HG02938 (cell line): ENCODE measurements around the gene ITSN1.

ENCODE experiments used
- ATAC-seq: cut with Tn5 transposase; IDR thresholded peaks from one replicate; pipeline ENCODE4 v1.9.1; 2021; ENCODE audit warnings: mild to moderate bottlenecking, moderate library complexity; ENCODE audit not compliant: unreplicated experiment

The ITSN1 gene

DNA sequence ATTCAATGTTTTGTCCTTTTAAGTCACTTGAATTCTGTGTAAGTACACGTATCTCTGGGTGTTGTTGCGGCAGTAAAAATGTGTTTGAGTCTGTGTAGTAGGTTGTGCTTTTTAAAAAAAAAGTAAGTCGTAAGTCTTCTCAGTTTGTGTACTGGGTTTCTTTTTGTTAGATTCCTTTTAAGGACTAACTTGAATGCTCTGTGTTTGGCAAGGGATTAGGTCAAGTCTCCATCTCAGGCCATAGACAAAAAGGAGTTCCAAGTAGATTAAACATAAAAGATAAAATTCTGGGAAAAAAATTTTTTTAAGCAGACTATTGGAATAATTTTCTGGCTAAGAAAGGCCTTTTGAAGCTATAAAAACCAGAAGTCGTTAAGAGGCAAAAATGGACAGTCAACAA is 160.2 kb downstream of the ITSN1 start:
- no peak for ATAC-seq

DNA sequence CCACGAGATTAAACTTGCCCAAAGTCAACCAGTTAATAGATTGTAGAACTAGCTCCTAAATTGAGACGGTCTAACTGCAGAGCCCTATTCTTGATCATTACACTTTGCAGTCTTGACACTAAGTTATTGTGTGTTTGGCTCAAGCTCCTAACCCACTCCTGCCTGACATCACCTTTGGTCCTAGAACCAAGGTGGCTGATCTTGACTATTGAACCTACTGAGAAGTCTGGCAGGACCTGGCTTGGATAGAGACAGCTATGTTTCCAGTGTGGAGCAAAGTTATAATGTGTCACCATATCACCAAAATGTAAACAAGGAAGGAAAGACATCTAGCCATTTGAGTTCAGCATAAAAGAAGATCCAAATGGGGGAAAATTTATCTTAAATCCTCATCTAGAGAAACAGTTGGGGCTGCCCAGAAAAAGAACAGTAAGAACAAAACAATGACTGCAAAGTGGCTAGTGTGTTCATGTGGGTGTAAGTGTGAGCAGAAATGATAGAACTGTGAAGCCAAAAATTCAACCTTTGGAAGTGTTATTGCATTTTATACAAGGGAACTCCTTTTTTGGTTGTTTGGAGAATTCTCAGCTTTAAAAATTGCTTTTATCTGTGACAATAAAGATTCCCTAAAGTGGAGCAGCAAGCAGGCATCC is 166.5 kb downstream of the ITSN1 start:
- ATAC-seq: no peak

DNA sequence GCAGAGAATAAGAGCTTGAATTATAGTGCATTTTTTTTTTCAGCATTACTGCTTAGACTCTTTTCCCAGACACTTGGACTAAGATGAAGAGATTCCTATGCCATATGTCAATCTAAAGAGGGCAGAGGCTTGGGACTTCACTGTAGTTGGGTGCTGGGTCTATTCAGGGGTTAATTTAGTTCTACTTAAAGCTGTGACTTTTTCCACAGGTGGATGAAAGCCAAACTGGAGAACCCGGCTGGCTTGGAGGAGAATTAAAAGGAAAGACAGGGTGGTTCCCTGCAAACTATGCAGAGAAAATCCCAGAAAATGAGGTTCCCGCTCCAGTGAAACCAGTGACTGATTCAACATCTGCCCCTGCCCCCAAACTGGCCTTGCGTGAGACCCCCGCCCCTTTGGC is 168.5 kb downstream of the ITSN1 start:
- ATAC-seq: no peak

DNA sequence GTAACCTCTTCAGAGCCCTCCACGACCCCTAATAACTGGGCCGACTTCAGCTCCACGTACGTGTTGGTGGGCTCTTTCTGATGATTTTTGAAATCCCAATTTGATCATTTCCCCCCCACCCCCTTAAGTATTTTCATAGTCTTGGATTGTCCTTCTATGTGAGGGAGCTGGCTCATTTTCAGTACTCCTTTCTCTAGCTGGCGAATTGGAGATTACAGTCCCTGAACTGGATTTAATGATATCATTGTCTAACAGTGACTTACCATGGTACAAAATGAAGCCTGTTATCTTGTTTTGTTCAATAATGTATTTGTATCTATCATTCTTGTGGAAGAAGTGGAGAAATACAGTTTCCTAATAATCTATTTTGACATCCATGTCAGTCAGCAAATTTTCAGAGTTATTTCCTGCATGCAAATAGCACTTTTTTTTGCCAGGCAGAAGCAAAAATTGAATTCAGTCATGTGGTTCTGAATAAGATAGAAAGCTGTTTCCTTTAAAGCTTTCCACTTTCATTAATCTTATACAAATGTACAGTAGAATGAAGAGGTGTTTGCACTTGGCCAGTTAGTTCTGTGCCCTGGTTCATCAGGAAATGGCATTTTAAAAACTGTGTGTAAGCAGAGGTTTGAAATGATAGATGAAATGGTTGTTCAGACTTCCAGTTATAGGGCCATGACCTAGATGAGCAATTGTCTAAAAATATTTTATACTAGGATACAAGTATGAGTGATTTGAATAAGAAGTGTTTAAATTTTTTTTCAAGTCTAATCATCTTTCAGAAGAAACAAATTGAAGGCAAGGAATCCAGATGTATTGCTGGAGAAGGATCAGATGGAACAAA is 169.1 kb downstream of the ITSN1 start:
- no peak for ATAC-seq

DNA sequence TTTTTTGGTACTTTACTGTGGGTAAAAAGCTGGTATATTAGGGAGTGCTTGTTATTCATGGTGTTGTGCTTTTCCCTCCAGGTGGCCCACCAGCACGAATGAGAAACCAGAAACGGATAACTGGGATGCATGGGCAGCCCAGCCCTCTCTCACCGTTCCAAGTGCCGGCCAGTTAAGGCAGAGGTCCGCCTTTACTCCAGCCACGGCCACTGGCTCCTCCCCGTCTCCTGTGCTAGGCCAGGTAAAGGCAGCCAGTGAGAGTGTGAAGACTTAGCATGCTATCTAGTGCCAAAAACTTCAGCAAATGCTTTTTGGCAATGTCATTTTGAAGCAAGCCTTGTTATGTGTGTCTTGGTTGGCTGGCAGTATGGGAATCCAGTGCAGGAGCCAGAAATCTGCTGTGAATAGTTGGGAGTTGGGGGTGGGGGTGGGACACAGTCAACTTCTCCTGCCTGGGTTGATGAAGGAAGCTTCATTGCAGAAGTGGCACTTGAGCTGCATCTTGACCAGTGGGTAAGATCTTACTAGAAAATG is 171.6 kb downstream of the ITSN1 start:
- no peak for ATAC-seq

DNA sequence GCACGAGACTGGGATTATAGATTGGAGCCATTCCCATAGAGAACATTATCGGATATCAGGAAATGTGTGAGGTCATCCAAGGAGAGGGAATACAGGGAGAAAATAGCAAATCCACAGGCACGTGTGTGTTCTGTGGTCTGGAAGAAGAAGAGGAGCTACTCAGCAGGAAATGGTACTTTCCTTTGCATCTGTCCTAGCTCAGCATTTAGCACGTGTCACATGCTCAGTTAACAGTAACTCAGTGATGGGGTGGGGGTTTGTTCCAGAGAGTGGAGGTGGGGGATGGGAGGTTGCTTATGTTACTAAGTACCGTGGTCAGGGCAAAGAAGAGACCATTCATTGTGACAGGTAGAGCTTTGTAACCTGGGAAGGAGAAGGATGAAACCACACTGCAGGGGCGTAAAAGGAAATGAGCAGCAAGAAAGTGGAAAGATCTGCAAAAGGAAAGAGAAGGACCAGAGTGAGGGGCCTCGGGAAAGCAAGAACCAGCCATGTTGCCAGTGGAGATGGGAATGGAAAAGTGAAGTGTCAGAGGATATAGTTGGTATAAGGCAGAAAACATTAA is 172.9 kb downstream of the ITSN1 start:
- ATAC-seq: no peak

DNA sequence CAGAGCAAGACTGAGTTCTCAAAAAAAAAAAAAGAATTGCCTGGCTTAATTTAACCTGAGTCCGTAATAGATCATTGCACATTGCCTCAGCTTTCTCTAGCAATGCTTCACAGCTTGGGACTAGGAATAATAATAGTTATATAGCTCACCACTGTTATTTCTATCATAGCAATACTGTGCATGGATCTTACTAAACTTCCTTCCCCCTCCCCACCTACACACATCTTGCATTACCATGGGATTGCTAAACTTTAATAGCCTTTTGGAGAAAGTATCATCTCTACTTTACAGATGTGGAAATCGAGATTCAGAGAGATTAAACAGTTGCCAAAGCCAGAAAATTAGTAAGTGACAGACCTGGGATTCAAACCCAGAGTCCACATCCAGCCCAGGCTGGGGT is 173.9 kb downstream of the ITSN1 start:
- ATAC-seq: no peak

DNA sequence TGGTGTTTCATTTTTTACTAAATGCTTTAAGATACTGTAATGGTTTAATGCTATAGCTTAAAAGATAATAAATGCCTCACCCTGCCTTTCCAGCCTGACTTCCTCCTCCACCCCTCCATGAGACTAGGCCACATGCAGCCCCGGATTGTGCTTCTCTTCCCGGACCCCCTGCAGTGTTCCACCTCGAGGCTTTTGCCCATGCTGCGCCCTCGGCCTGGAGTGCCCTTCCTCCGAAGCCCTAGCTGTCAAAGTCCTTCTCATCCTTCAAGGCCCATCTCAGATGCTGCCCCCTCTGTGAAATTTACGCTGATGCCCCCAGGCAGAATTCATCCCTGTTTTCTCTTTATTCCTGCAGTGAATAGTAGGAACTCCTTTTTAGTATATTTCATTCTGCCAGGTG is 174.8 kb downstream of the ITSN1 start:
- no peak for ATAC-seq

DNA sequence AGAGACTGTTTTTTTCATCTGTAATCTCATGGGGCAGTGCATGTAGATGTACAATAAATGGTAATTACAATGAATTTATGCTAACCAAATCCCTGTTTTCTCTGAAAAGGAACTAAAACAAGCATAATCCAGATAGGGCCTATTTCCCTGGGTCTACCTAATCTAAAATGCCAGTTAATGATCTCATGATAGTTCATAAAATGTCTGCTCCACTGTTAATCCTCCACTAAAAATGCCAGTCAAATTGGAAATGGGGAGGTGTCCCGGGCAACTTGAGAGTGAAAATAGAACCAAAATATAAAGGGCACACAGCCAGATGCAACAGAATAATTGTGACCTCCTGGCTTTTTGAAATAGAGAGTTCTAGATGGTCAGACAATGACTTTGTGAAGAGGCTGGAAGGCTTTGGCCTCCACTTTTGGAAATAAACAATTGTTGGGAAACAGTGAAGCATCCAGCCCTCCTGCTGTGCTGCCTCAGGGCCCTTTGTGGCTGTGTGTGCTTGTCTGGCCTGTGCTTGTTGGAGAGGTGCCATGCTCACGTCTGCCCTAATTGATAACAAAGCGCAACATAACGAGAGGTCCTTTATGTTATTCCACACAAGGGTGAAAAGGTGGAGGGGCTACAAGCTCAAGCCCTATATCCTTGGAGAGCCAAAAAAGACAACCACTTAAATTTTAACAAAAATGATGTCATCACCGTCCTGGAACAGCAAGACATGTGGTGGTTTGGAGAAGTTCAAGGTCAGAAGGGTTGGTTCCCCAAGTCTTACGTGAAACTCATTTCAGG is 175.6 kb downstream of the ITSN1 start:
- no peak for ATAC-seq

DNA sequence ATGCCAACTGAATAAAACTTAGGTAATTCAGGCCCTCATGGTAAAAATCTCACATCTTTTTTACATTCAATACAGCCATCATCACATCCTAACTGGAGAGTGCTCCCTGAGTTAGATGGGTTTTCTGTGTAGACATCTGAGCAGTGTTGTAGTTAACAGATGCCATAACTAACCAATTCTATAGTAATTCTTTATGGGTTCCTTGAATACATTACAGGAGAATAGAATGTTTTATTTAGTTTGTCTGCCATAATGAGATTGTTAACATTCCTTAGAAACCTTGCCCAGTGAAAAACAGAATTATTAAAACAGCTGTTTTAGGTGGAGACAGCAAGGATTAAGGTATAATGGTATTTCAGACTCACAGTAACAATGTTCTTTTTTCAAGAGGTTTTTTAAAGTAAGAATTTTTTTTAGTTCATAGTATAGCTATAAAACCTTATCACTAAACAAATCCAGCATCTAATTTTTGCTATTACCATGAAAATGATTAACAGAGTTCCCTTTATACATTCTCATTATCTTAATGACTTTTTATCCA is 178.0 kb downstream of the ITSN1 start:
- ATAC-seq: no peak

DNA sequence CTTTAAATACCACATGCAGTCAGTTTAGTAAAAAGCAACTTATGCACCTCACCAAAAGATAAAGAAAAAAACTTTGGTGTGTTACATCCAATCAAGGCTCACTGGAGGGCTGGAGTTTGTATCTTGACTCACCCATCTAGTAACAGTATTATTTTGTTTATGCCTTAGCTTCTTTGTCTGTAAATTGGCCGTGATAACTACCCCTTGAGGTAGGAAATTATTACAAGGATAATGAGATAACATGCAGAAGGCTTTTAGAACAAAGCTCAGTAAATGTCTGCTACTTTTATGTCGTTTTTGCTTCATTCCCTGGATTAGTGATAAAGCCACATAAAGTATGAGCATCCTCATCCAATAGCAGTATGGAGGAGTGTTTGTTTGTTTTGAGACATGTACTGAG is 178.5 kb downstream of the ITSN1 start:
- no peak for ATAC-seq

DNA sequence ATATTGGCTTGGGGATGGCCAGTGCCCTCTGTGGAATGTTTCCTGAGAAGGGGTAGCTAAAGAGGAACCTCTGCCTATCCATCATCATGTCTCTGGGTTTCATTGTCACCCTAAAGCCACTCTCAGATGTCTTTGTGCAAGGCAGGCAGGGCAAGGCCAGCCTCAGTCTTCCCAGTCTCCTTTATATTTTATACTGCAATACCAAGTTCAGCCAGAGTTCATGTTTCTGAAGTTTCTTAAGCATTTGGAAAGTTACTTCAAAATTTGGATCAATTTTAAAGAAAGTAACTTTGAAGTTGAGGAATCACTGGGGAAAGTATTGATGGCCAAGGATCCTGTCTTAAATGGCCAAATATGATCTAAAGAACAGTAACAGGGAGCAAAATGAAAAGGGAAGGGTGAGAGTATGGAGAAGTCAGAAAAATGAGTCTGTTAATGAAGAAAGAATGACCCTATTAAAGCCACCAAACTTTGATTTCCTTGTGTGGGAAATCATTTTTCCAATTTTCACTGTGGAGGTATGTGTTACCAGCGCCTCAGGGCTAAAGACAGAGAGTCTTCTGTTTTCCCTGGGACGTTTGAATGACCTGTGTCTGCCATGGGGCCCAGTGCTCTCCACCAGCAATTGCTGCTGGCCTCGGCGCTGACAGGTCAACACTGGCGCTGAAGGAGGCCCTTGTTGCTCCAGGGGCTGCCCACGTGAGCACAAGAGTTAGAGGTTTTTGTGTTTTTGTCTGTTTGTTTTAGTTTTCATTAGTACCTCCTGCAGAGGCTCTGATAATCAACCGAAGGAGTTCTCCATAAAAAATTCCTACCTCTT is 179.4 kb downstream of the ITSN1 start:
- ATAC-seq: no peak

DNA sequence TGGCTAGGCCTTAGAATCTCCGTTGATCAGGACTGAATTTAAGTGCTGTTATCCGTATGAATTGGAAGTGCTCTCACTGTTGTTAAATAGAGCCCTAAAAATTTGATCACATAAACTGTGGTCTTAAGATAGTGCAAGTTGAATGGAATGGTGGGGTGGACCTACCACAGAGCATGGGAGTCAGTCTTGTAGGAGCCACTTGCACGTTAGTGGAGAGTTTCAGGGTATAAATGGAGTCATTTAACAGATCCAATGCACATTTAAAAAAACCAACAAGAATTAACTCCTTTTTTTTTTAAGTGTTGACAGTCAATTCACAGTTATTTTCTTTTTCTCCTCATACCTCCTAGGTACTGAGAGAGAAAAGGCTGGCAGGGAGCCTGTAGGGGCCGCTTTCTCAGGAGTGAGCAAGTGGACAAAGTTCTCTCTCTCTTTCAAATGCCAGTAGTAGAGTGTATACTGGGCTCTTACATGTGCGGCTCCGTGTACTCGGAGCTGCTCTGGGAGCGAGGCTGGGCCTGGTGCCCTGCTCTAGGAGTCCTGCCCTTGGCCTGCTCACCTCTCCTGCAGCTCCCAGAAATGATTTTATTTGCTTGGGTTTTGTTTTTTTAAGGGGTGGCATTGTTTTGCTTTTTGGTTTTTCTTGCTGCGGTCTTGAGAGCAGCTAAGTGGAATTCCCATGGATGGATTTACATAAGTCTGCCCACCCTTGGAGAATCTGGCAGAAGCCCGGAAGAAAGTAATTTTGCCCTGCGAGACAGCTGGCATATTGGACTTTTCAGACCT is 182.0 kb downstream of the ITSN1 start:
- ATAC-seq: no peak

DNA sequence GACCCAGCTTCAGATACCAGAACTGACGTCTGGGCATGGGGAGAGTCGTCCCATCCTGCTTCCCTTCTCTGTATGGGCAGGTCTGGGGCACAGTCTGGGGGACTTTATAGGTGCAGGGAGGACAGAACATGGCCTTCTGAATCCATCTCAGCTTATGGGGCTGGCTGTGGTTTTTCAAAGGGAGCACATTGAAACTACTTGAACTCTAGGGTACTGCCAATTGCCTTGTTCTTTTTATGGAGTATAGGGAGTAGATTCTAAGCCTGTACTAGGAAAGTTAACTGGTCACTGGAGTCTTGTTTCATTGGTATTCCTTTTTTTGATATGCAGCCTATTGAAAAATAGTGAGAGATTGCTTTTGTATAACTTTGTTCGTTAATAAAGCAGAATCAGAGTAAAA is 183.1 kb downstream of the ITSN1 start:
- no peak for ATAC-seq

DNA sequence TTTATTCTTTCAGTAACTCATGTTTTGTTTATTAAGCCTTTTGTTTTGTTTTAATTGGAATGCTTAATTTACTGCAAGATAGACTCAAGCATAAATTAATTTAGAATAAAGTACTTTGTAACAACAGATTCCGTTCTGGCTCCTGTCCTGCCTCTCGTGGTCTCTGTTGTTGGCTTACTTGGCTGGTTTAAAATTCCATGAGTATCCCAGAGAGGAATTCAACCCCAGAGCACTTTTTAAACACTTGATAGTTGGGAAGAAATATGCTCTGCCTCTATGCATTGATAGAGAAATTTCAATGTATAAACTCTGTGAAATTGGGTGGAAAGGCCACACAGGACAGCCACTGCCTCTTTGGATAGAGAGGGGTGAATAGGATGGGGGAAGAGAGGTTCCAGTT is 183.6 kb downstream of the ITSN1 start:
- ATAC-seq: no peak

DNA sequence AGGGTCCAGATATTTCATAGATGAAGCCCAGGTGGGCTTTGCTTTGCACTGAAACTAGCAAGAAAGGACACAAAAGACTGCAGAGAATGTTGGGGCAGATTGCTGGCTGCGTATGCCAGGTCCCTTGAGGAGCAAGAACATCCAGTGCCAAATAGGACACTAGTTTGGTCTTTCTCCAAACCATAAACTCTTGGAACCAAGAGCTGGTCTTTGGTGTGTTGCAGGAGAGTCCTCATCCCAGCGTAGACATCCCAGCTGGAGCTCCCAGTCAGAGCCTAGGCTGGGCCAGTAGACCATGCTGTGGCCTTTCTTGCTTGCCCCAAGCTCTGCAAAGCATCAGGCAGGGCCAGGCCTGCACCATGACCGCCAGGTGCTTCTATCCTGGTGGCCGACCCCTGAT is 185.8 kb downstream of the ITSN1 start:
- no peak for ATAC-seq

DNA sequence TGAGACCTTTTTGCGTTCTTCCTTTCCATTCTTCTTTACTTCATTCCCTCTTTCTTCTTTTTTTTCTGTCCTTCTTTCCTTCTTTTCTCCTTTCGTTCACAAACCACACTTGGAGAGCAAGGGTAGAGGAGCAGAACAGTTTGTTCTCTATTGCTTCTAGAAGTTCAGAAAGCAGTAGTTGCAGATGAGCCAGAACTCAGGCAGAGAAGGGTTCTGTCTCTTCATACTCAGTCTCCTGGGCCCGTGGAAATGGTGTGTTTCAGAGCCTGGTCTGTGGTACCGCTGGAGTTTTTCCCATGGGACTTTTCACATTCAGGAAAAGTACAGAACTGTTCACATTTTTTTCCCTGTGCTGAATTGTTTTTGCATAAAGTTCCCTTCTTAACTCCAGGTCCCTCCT is 186.3 kb downstream of the ITSN1 start:
- ATAC-seq: no peak

DNA sequence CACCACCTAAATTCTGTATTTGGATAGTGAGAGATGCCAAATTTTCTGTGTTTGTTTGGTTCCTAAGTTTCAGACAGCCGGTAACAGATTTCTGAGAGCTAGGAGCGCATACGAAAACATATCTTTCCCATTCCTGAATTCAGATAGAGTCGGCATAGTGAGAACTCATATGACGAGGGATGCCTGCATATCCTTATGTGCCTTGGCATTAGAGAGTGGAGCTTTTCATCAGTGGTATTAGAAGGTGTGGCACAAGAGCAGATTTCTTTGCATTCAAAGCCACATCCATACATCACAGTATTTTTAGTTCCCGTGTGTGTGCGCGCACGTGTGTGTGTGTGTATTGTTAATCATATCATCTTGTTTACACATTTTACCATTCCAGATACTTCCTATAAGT is 187.5 kb downstream of the ITSN1 start:
- no peak for ATAC-seq

DNA sequence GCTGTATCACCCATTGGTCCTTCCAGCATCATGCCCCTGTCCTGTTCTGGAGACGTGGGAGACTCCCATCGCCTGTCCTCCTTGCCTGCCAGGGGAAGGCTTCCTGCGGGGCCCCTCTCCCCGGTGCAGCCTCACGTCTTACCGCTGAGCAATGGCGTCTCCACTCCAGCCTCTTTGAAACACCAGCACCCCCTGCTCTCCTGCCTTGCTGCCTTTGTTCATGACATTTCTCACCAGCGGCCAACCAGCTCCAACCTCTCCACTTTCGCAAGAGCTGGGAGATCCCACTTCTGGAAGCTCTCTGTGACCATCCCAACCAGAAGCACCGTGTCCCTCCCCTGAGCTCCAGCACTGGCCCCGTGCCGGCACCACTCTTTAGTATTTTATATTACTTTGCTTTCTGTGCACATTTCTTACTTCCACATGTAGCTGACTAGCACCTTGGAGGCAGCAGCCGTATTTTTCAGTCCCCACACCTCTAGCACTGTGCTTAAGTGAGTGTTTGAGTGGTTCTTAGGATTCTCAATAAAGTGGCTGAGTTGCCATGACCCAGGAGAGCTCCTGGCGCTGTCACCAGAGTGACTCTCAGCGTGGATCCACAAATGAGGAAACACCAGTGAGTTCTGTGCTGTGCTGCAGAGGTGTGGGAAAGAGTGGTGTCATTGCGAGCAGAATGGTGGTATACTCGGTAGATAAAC is 189.8 kb downstream of the ITSN1 start:
- no peak for ATAC-seq
